ENCODE measurements around the gene PPDPF. TPM values are rescaled to one million over a fixed set of nuclear protein-coding genes. Genes with fewer than 3 reads are reported as not detected.
A peak's percentile ranks its signal among the peaks of the same experiment; 100 is the strongest.

Gene PPDPF
- polyA plus RNA-seq, 1 donor (not counting 4 experiments of a cell fraction or from before 2014, with no cell fraction given): 8.8 TPM

DNA sequence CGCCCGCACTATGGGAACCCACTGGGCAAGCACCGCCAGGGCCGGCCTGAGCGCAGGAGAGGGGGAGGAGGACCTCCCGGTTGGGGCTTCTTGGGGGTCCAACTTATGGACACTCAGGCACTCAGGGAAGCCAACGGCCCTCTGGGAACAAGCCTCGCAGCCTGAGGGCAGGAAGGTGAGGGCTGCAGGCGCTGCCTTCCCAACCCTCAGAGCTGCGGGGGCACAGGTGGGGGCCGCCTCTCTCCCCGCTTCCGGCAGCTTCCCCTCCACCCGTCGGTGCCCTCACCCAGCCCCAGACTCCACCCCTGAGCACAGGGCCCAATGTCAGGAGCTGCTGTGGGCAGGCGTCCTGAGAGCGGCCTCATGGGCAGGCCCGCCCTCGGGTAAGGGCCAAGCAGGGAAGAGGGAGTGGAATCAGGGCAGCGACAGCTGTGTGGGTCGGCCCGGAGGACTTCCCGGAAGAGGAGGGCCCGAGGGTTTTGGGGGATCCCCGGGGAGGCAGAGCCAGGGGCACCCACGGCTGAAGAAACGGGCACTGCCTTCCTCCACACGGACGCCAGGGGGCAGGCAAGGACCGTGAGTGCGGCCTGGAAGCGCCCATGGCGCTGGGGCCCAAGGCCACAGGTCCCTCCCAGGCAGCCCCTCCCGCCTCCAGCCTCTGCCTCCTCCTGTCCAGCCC lies 17.1 kb downstream of the PPDPF start:
- H3K9ac ChIP-seq (ENCODE audit: control insufficient read depth, extremely low read depth, insufficient read depth, low read length): peak overlapping the region; percentile 87
- FAIRE-seq: peak; percentile 78
- H4K20me1 ChIP-seq (ENCODE audit: control insufficient read depth, extremely low read depth, insufficient read depth, low read length): peaks cover 5% of the 10 kb centered on the region
- DNase-seq (ENCODE audit: low read depth, low spot score): peak; percentile 98
- peaks cover 10% of the 10 kb centered on the region for H3K79me2 ChIP-seq (ENCODE audit: control insufficient read depth, insufficient read depth, low read length)
- dilution Hi-C loops (cut with MboI; ENCODE audit: extremely low pct_ligation_motif_present, low sequenced_read_pairs): no loop called here
- no peaks in the 10 kb centered on the region for H3K9me1 ChIP-seq (ENCODE audit: control insufficient read depth, extremely low read depth, insufficient read depth, low read length)
- no peak overlapping the region for H2AFZ ChIP-seq (ENCODE audit: control insufficient read depth, low read length)
- H3K9me3 ChIP-seq (ENCODE audit: control insufficient read depth, low read depth, low read length): no peaks in the 10 kb centered on the region
- H3K4me1 ChIP-seq (ENCODE audit: control insufficient read depth, extremely low read depth, insufficient read depth, low read length): peaks cover 36% of the 10 kb centered on the region
- H3K27me3 ChIP-seq (ENCODE audit: control insufficient read depth, extremely low read depth, insufficient read depth, low read length): no peaks in the 10 kb centered on the region
- peak overlapping the region; percentile 51 for H3K27ac ChIP-seq (ENCODE audit: control insufficient read depth, insufficient read depth, low read length)
- TF ChIP-seq CTCF (optimal IDR thresholded peaks at IDR 0.05 in 1 of 3, IDR thresholded peaks at IDR 0.05 in 1 of 3, conservative IDR thresholded peaks at IDR 0.05 in 1 of 3; ENCODE audit: extremely low read depth in 1 of 3, insufficient read depth in 2 of 3, low read length in 3 of 3): peak; percentile 92 to 100 (median 98)
- no peak for TF ChIP-seq EZH2 (IDR thresholded peaks at IDR 0.05; ENCODE audit: low read length)
- H3K4me2 ChIP-seq (ENCODE audit: control insufficient read depth, extremely low read depth, insufficient read depth, low read depth, low read length): peak overlapping the region; percentile 80
- peaks cover 0 to 5% of the 10 kb centered on the region in 2 experiments for H3K36me3 ChIP-seq (ENCODE audit: control insufficient read depth in 2 of 2, extremely low read depth in 1 of 2, insufficient read depth in 2 of 2, low read length in 2 of 2)
- peak overlapping the region; percentile 78 to 87 (median 86) for H3K4me3 ChIP-seq (ENCODE audit: control insufficient read depth in 2 of 3, extremely low read depth in 1 of 3, insufficient read depth in 2 of 3, low read depth in 1 of 3, low read length in 3 of 3)

- FAIRE-seq: no peak
- H3K27ac ChIP-seq (ENCODE audit: control insufficient read depth, insufficient read depth, low read length): no peak overlapping the region
- peaks cover 10% of the 10 kb centered on the region for H3K79me2 ChIP-seq (ENCODE audit: control insufficient read depth, insufficient read depth, low read length)
- H3K4me2 ChIP-seq (ENCODE audit: control insufficient read depth, extremely low read depth, insufficient read depth, low read depth, low read length): peak overlapping the region; percentile 80
- no peak overlapping the region for H3K9ac ChIP-seq (ENCODE audit: control insufficient read depth, extremely low read depth, insufficient read depth, low read length)
- H3K27me3 ChIP-seq (ENCODE audit: control insufficient read depth, extremely low read depth, insufficient read depth, low read length): no peaks in the 10 kb centered on the region
- TF ChIP-seq CTCF (optimal IDR thresholded peaks at IDR 0.05 in 1 of 3, IDR thresholded peaks at IDR 0.05 in 1 of 3, conservative IDR thresholded peaks at IDR 0.05 in 1 of 3; ENCODE audit: extremely low read depth in 1 of 3, insufficient read depth in 2 of 3, low read length in 3 of 3): peak in 1 of 3 experiments; percentile 7
- TF ChIP-seq EZH2 (IDR thresholded peaks at IDR 0.05; ENCODE audit: low read length): no peak
- H3K9me3 ChIP-seq (ENCODE audit: control insufficient read depth, low read depth, low read length): no peaks in the 10 kb centered on the region
- H4K20me1 ChIP-seq (ENCODE audit: control insufficient read depth, extremely low read depth, insufficient read depth, low read length): peaks cover 5% of the 10 kb centered on the region
- no peak overlapping the region for H2AFZ ChIP-seq (ENCODE audit: control insufficient read depth, low read length)
- dilution Hi-C loops (cut with MboI; ENCODE audit: extremely low pct_ligation_motif_present, low sequenced_read_pairs): no loop called here
- H3K9me1 ChIP-seq (ENCODE audit: control insufficient read depth, extremely low read depth, insufficient read depth, low read length): no peaks in the 10 kb centered on the region
- DNase-seq (ENCODE audit: low read depth, low spot score): no peak
- peak overlapping the region in 1 of 3 experiments; percentile 78 for H3K4me3 ChIP-seq (ENCODE audit: control insufficient read depth in 2 of 3, extremely low read depth in 1 of 3, insufficient read depth in 2 of 3, low read depth in 1 of 3, low read length in 3 of 3)
- H3K4me1 ChIP-seq (ENCODE audit: control insufficient read depth, extremely low read depth, insufficient read depth, low read length): peaks cover 42% of the 10 kb centered on the region
- H3K36me3 ChIP-seq (ENCODE audit: control insufficient read depth in 2 of 2, extremely low read depth in 1 of 2, insufficient read depth in 2 of 2, low read length in 2 of 2): peaks cover 0 to 3% of the 10 kb centered on the region in 2 experiments
Measured at GRCh38 chr20:63538204-63539091, 17.9 kb downstream of the PPDPF start.
